SU-DHL-6 (cell line): Measurements from ENCODE around the gene ZNF513.

Experiments used
- CTCF ChIP-seq: fragments of 200-600 bp; sonication (generic); IDR thresholded peaks from one replicate; pipeline ENCODE4 v1.5.1; 2017; ENCODE audit warnings: antibody characterized with exemption, mild to moderate bottlenecking, low read length, moderate library complexity; ENCODE audit not compliant: insufficient read depth, poor library complexity, severe bottlenecking
- EZH2phosphoT487 ChIP-seq: fragments of 200-600 bp; sonication (generic), shearing (Covaris generic); conservative IDR thresholded peaks from 2 replicates; pipeline ENCODE4 v1.6.1; 2018; ENCODE audit warnings: mild to moderate bottlenecking, antibody characterized with exemption, low read length, moderate library complexity, mixed read lengths

- TF ChIP-seq CTCF (no peak), EZH2phosphoT487 (no peak)
Observed at GRCh38 chr2:27335311-27335710, 45.2 kb downstream of the ZNF513 start.
